PC-3 (cell line): ENCODE data around the gene NAA38. TPM values are rescaled to one million over a fixed set of nuclear protein-coding genes. Genes with fewer than 3 reads are reported as not detected.

ENCODE experiments used
- ATAC-seq: fragments of 200-7000 bp; cut with Tn5 transposase; 2 replicates; pipeline ENCODE4 v1.9.1; 2020; ENCODE audit warnings: mild to moderate bottlenecking, moderate library complexity
- BruUV-seq: library from RNA; stranded (reverse); fragments of 400-500 nt; replicated peaks from 2 replicates; lab custom pipeline; 2021; lab: Mats Ljungman, UMichigan
- CTCF ChIA-PET: fragments of 300-600 bp; sonication (Branson Sonifier 250); formaldehyde crosslinking; loops from one replicate; lab custom pipeline; 2022; ENCODE audit warnings: antibody characterized with exemption; lab: Charles Lee
- POLR2A ChIA-PET: fragments of 300-600 bp; sonication (Branson Sonifier 250); formaldehyde crosslinking; loops from one replicate; lab custom pipeline; 2022; ENCODE audit warnings: antibody characterized with exemption; ENCODE audit not compliant: unreplicated experiment; lab: Charles Lee
- DNase-seq: peaks from one replicate; pipeline ENCODE4 v3.0.0-alpha.2; 2015
- H2AFZ ChIP-seq: fragments of 300-600 bp; sonication (generic); 2 replicates; pipeline ENCODE4 v1.6.0; 2016; ENCODE audit warnings: antibody characterized with exemption, low read length
- H3F3A ChIP-seq: fragments of 300-600 bp; sonication (generic); one replicate; pipeline ENCODE4 v1.6.0; 2017; ENCODE audit warnings: antibody characterized with exemption, low read length, control low read depth, mild to moderate bottlenecking; ENCODE audit not compliant: unreplicated experiment
- H3K27ac ChIP-seq: fragments of 300-600 bp; sonication (generic); 2 replicates; pipeline ENCODE4 v1.5.1; 2016; ENCODE audit warnings: mild to moderate bottlenecking, low read length
- H3K27me3 ChIP-seq: fragments of 300-600 bp; sonication (generic); 2 replicates; pipeline ENCODE4 v1.6.1; 2016; ENCODE audit warnings: low read length, mixed read lengths
- H3K36me3 ChIP-seq: fragments of 300-600 bp; sonication (generic); 2 replicates; pipeline ENCODE4 v1.6.1; 2016; ENCODE audit warnings: low read depth, mixed run types, low read length, mixed read lengths
- H3K4me1 ChIP-seq: fragments of 300-600 bp; sonication (generic); 2 replicates; pipeline ENCODE4 v1.5.1; 2016; ENCODE audit warnings: low read length; ENCODE audit not compliant: insufficient read depth
- H3K4me2 ChIP-seq: fragments of 300-600 bp; sonication (generic); 2 replicates; pipeline ENCODE4 v1.6.0; 2016; ENCODE audit warnings: low read length
- H3K4me3 ChIP-seq: fragments of 300-600 bp; sonication (generic); 2 replicates; pipeline ENCODE4 v1.5.1; 2016; ENCODE audit warnings: mild to moderate bottlenecking, low read length, mixed read lengths
- H3K79me2 ChIP-seq: fragments of 300-600 bp; sonication (generic); 2 replicates; pipeline ENCODE4 v1.6.1; 2017; ENCODE audit warnings: low read length, mixed read lengths
- H3K9ac ChIP-seq: fragments of 300-600 bp; sonication (generic); 2 replicates; pipeline ENCODE4 v1.6.0; 2016; ENCODE audit warnings: mild to moderate bottlenecking, low read length
- H3K9me2 ChIP-seq: fragments of 300-600 bp; sonication (generic); replicated peaks from 2 replicates; pipeline ENCODE4 v1.6.1; 2016; ENCODE audit warnings: mixed run types, low read length, mixed read lengths
- H3K9me3 ChIP-seq: fragments of 300-600 bp; sonication (generic); 2 replicates; pipeline ENCODE4 v1.6.1; 2016; ENCODE audit warnings: low read length, mixed read lengths
- H4K20me1 ChIP-seq: fragments of 300-600 bp; sonication (generic); 2 replicates; pipeline ENCODE4 v1.6.1; 2016; ENCODE audit warnings: low read length, mixed read lengths
- CTCF ChIP-seq: fragments of 300-600 bp; sonication (generic); conservative IDR thresholded peaks from 2 replicates; pipeline ENCODE4 v1.5.1; 2017; ENCODE audit warnings: antibody characterized with exemption, low read depth, mild to moderate bottlenecking, low read length
- EZH2 ChIP-seq: fragments of 300-600 bp; sonication (generic); IDR thresholded peaks from one replicate; pipeline ENCODE4 v1.6.1; 2017; ENCODE audit warnings: antibody characterized with exemption, mild to moderate bottlenecking, low read length; ENCODE audit not compliant: unreplicated experiment
- EZH2phosphoT487 ChIP-seq: fragments of 300-600 bp; sonication (generic); IDR thresholded peaks from 2 replicates; pipeline ENCODE4 v1.6.1; 2018; ENCODE audit warnings: mild to moderate bottlenecking, antibody characterized with exemption, low read length, borderline replicate concordance
- intact Hi-C: fragments of 100-400 bp; cut with micrococcal nuclease; formaldehyde crosslinking; loops from 2 replicates; pipeline ENCODE4 v1.9.0; 2023
- total RNA-seq: library from RNA; depleted of rRNA; stranded (reverse); fragments of >200 nt; gene quantifications from 2 replicates; pipeline ENCODE4 v1.2.3, GENCODE V29; 2014

The NAA38 gene
- total RNA-seq, 1 experiment from 2014 or later, result 403 TPM

GRCh38 chr17:7894226-7894625, 36.9 kb upstream of the NAA38 start:
- Histone ChIP-seq H3K79me2 (peaks cover 10% of the 10 kb centered on the region), H3K27me3 (no peaks in the 10 kb centered on the region), H3K27ac (no peak overlapping the region), H3F3A (no peaks in the 10 kb centered on the region), H3K4me3 (no peak overlapping the region), H3K9me3 (no peaks in the 10 kb centered on the region), H3K4me1 (peaks cover 5% of the 10 kb centered on the region), H3K9ac (no peak overlapping the region), H3K36me3 (peaks cover 34% of the 10 kb centered on the region), H4K20me1 (no peaks in the 10 kb centered on the region), H3K9me2 (no peaks in the 10 kb centered on the region), H3K4me2 (no peak overlapping the region), H2AFZ (no peak overlapping the region)
- TF ChIP-seq EZH2phosphoT487, result no peak
- no peak for TF ChIP-seq CTCF
- no peak for TF ChIP-seq EZH2
- ChIA-PET POLR2A (no interaction called here), CTCF (no interaction called here)
- no peak for ATAC-seq
- no peak for DNase-seq
- intact Hi-C loops, result no loop called here
- TSS peak; percentile 59 for BruUV-seq

GRCh38 chr17:7893187-7893880, 36.0 kb upstream of the NAA38 start:
- Histone ChIP-seq H3K79me2 (peaks cover 19% of the 10 kb centered on the region), H3K9ac (no peak overlapping the region), H2AFZ (no peak overlapping the region), H4K20me1 (no peaks in the 10 kb centered on the region), H3K36me3 (peaks cover 25% of the 10 kb centered on the region), H3K4me2 (no peak overlapping the region), H3K4me1 (peaks cover 14% of the 10 kb centered on the region), H3K9me3 (no peaks in the 10 kb centered on the region), H3F3A (no peaks in the 10 kb centered on the region), H3K27me3 (no peaks in the 10 kb centered on the region), H3K9me2 (no peaks in the 10 kb centered on the region), H3K4me3 (no peak overlapping the region), H3K27ac (no peak overlapping the region)
- intact Hi-C loops, result no loop called here
- TF ChIP-seq EZH2phosphoT487 (no peak), CTCF (no peak), EZH2 (no peak)
- ATAC-seq (no peak), DNase-seq (no peak)
- POLR2A ChIA-PET, result no interaction called here
- no TSS peak for BruUV-seq
- CTCF ChIA-PET, result no interaction called here

GRCh38 chr17:7889166-7889955, 32.0 kb upstream of the NAA38 start:
- H4K20me1 ChIP-seq, result no peaks in the 10 kb centered on the region
- peak overlapping the region; percentile 95 for H3K4me2 ChIP-seq
- H3F3A ChIP-seq, result peaks cover 11% of the 10 kb centered on the region
- ATAC-seq, result peak; percentile 9; the same call in 1 of the 2 replicates
- H3K79me2 ChIP-seq, result peaks cover 39% of the 10 kb centered on the region
- H3K4me1 ChIP-seq, result peaks cover 21% of the 10 kb centered on the region
- H2AFZ ChIP-seq, result no peak overlapping the region
- peak; percentile 84 for DNase-seq
- peak overlapping the region; percentile 96 for H3K27ac ChIP-seq
- ChIA-PET CTCF (no interaction called here), POLR2A (no interaction called here)
- peak overlapping the region; percentile 87 for H3K9ac ChIP-seq
- intact Hi-C loops, result no loop called here
- no peaks in the 10 kb centered on the region for H3K9me3 ChIP-seq
- H3K36me3 ChIP-seq, result peaks cover 10% of the 10 kb centered on the region; the same call in 1 of the 2 replicates
- H3K9me2 ChIP-seq, result no peaks in the 10 kb centered on the region
- H3K27me3 ChIP-seq, result no peaks in the 10 kb centered on the region
- TF ChIP-seq EZH2, result no peak
- no peak for TF ChIP-seq EZH2phosphoT487
- no peak; the same call in 1 of the 2 replicates for TF ChIP-seq CTCF
- no TSS peak for BruUV-seq
- H3K4me3 ChIP-seq, result peak overlapping the region; percentile 94; the same call in 1 of the 2 replicates
